NCI-H82 (cell line): ENCODE data around the gene INAFM2.
A peak's percentile ranks its signal among the peaks of the same experiment; 100 is the strongest.

Experiments used
- DNase-seq: peaks from one replicate; lab custom pipeline; 2025; lab: John Stamatoyannopoulos, UW

The INAFM2 gene

GRCh38 chr15:40365016-40365415 is 41.5 kb downstream of the INAFM2 start:
- DNase-seq = no peak

- DNase-seq = no peak
Observed at GRCh38 chr15:40365624-40366456, 42.3 kb downstream of the INAFM2 start.

GRCh38 chr15:40366457-40367370 is 43.2 kb downstream of the INAFM2 start:
- DNase-seq = no peak

GRCh38 chr15:40367371-40367685 is 43.8 kb downstream of the INAFM2 start:
- DNase-seq = no peak

- DNase-seq = peak; percentile 93
Observed at GRCh38 chr15:40367686-40368611, 44.5 kb downstream of the INAFM2 start.

- DNase-seq = no peak
Observed at GRCh38 chr15:40368719-40369473, 45.4 kb downstream of the INAFM2 start.

- DNase-seq = no peak
Observed at GRCh38 chr15:40369474-40369869, 46.0 kb downstream of the INAFM2 start.

GRCh38 chr15:40369971-40370370 is 46.5 kb downstream of the INAFM2 start:
- DNase-seq = no peak

GRCh38 chr15:40372981-40373380 is 49.5 kb downstream of the INAFM2 start:
- no peak for DNase-seq
